RKO (cell line): ENCODE results near the gene OIT3.

Experiments used
- DNase-seq: peaks from one replicate; pipeline ENCODE4 v3.0.0-alpha.2; 2016; ENCODE audit warnings: low spot score

The OIT3 gene

GRCh38 chr10:72952189-72952588 lies 58.6 kb downstream of the OIT3 start:
- no peak for DNase-seq

GRCh38 chr10:72952642-72953158 lies 59.2 kb downstream of the OIT3 start:
- no peak for DNase-seq

GRCh38 chr10:72953687-72954086 lies 60.1 kb downstream of the OIT3 start:
- DNase-seq: no peak

GRCh38 chr10:72954230-72954595 lies 60.7 kb downstream of the OIT3 start:
- no peak for DNase-seq

- no peak for DNase-seq
Measured at GRCh38 chr10:72954596-72955554, 61.3 kb downstream of the OIT3 start, which contains the start of gene PLA2G12B. Gene PLA2G12B (minus strand): TSS chr10:72954806. CDS start chr10:72954685, 121 bp downstream.

- no peak for DNase-seq
Measured at GRCh38 chr10:72956001-72956400, 62.5 kb downstream of the OIT3 start.

- no peak for DNase-seq
Measured at GRCh38 chr10:72976886-72977285, 83.3 kb downstream of the OIT3 start.

- DNase-seq: no peak
Measured at GRCh38 chr10:72979709-72980108, 86.2 kb downstream of the OIT3 start.

- DNase-seq: no peak
Measured at GRCh38 chr10:72980348-72980747, 86.8 kb downstream of the OIT3 start.

- no peak for DNase-seq
Measured at GRCh38 chr10:72981028-72981881, 87.7 kb downstream of the OIT3 start.

- no peak for DNase-seq
Measured at GRCh38 chr10:72981882-72982529, 88.5 kb downstream of the OIT3 start.
